Measurements from ENCODE around the gene TDRD1. TPM values are rescaled to one million over a fixed set of nuclear protein-coding genes. Genes with fewer than 3 reads are reported as not detected.

TDRD1 gene
- total RNA-seq, 1 donor from 2014 or later, result 0.33 TPM

GRCh38 chr10:114189700-114190099 lies 10.5 kb downstream of the TDRD1 start:
- ATAC-seq (ENCODE audit: low read depth) (no peak), DNase-seq (no peak)
- CTCF ChIA-PET, result no interaction called here
- Mint-ChIP-seq H3K36me3 (ENCODE audit: low read depth) (no peaks in the 10 kb centered on the region), H3K9me3 (no peaks in the 10 kb centered on the region), H3K27ac (no peak overlapping the region), H3K4me3 (no peak overlapping the region), H3K4me1 (peaks cover 8% of the 10 kb centered on the region), H3K27me3 (peaks cover 3% of the 10 kb centered on the region)
- POLR2A ChIA-PET, result no interaction called here
- intact Hi-C loops (cut with micrococcal nuclease), result no loop called here
- no peak for TF ChIP-seq CTCF (IDR thresholded peaks at IDR 0.05)

- H3K4me3 Mint-ChIP-seq, result no peak overlapping the region
- ChIA-PET CTCF (no interaction called here), POLR2A (no interaction called here)
- no peaks in the 10 kb centered on the region for H3K4me1 Mint-ChIP-seq
- intact Hi-C loops (cut with micrococcal nuclease), result no loop called here
- TF ChIP-seq CTCF (IDR thresholded peaks at IDR 0.05), result no peak
- H3K27me3 Mint-ChIP-seq, result peaks cover 12% of the 10 kb centered on the region
- H3K27ac Mint-ChIP-seq, result no peak overlapping the region
- H3K9me3 Mint-ChIP-seq, result no peaks in the 10 kb centered on the region
- no peaks in the 10 kb centered on the region for H3K36me3 Mint-ChIP-seq (ENCODE audit: low read depth)
- ATAC-seq (ENCODE audit: low read depth), result no peak
- DNase-seq, result no peak
Measured at GRCh38 chr10:114195079-114195478, 15.9 kb downstream of the TDRD1 start.

GRCh38 chr10:114199239-114199638 lies 20.1 kb downstream of the TDRD1 start:
- no peak overlapping the region for H3K27ac Mint-ChIP-seq
- no peak overlapping the region for H3K4me3 Mint-ChIP-seq
- no peaks in the 10 kb centered on the region for H3K4me1 Mint-ChIP-seq
- intact Hi-C loops (cut with micrococcal nuclease), result no loop called here
- peaks cover 21% of the 10 kb centered on the region for H3K27me3 Mint-ChIP-seq
- ChIA-PET CTCF (no interaction called here), POLR2A (no interaction called here)
- ATAC-seq (ENCODE audit: low read depth) (no peak), DNase-seq (no peak)
- no peak for TF ChIP-seq CTCF (IDR thresholded peaks at IDR 0.05)
- no peaks in the 10 kb centered on the region for H3K36me3 Mint-ChIP-seq (ENCODE audit: low read depth)
- no peaks in the 10 kb centered on the region for H3K9me3 Mint-ChIP-seq

- DNase-seq (no peak), ATAC-seq (ENCODE audit: low read depth) (no peak)
- ChIA-PET POLR2A (no interaction called here), CTCF (interaction anchor here (0.6 kb wide), 1 partner anchor 23 kb away, joined by 3 read pairs; no protein-coding TSS in a partner anchor)
- Mint-ChIP-seq H3K4me3 (no peak overlapping the region), H3K36me3 (ENCODE audit: low read depth) (no peaks in the 10 kb centered on the region), H3K27ac (no peak overlapping the region), H3K27me3 (peaks cover 22% of the 10 kb centered on the region), H3K4me1 (no peaks in the 10 kb centered on the region), H3K9me3 (no peaks in the 10 kb centered on the region)
- TF ChIP-seq CTCF (IDR thresholded peaks at IDR 0.05), result no peak
- intact Hi-C loops (cut with micrococcal nuclease), result no loop called here
Measured at GRCh38 chr10:114202812-114203211, 23.7 kb downstream of the TDRD1 start.

GRCh38 chr10:114206902-114207301 lies 27.7 kb downstream of the TDRD1 start:
- H3K4me1 Mint-ChIP-seq, result no peaks in the 10 kb centered on the region
- DNase-seq (no peak), ATAC-seq (ENCODE audit: low read depth) (no peak)
- ChIA-PET POLR2A (no interaction called here), CTCF (no interaction called here)
- H3K4me3 Mint-ChIP-seq, result no peak overlapping the region
- TF ChIP-seq CTCF (IDR thresholded peaks at IDR 0.05), result no peak
- peaks cover 7% of the 10 kb centered on the region for H3K27me3 Mint-ChIP-seq
- no peaks in the 10 kb centered on the region for H3K9me3 Mint-ChIP-seq
- no peak overlapping the region for H3K27ac Mint-ChIP-seq
- H3K36me3 Mint-ChIP-seq (ENCODE audit: low read depth), result no peaks in the 10 kb centered on the region
- intact Hi-C loops (cut with micrococcal nuclease), result no loop called here

Measured in activated B cell treated with CpG ODN at 0.5 μM for 24 hours (primary cell).